Measurements from ENCODE around the gene ACBD4.

- TF ChIP-seq EZH2 (IDR thresholded peaks at IDR 0.05) (no peak), CTCF (IDR thresholded peaks at IDR 0.05) (no peak)
Measured at GRCh38 chr17:45138911-45139532, 3.5 kb downstream of the ACBD4 start.
